Activated CD8-positive, alpha-beta memory T cell treated with anti-CD3 and anti-CD28 coated beads, Interleukin-2, amount 50 U/mL, for 24 hours (primary cell): ENCODE measurements around the gene BATF.

ENCODE experiments used
- DNase-seq: peaks from one replicate; pipeline ENCODE4 v3.0.0-alpha.2; 2020; ENCODE audit errors: extremely low read depth

BATF gene

GRCh38 chr14:75531660-75532317 is 9.5 kb downstream of the BATF start:
- no peak for DNase-seq

- no peak for DNase-seq
Measured at GRCh38 chr14:75533791-75534555, 11.7 kb downstream of the BATF start.

- DNase-seq, result no peak
Measured at GRCh38 chr14:75535164-75535898, 13.1 kb downstream of the BATF start.

GRCh38 chr14:75537071-75537470 is 14.8 kb downstream of the BATF start:
- DNase-seq, result no peak

- no peak for DNase-seq
Measured at GRCh38 chr14:75539162-75539560, 16.9 kb downstream of the BATF start.

GRCh38 chr14:75539561-75540478 is 17.6 kb downstream of the BATF start:
- DNase-seq, result no peak

GRCh38 chr14:75540479-75540851 is 18.2 kb downstream of the BATF start:
- DNase-seq, result no peak

- DNase-seq, result peak; percentile 63
Measured at GRCh38 chr14:75542588-75543091, 20.4 kb downstream of the BATF start.

- DNase-seq, result no peak
Measured at GRCh38 chr14:75543253-75543652, 21.0 kb downstream of the BATF start.

- no peak for DNase-seq
Measured at GRCh38 chr14:75543786-75544185, 21.5 kb downstream of the BATF start.

- no peak for DNase-seq
Measured at GRCh38 chr14:75545907-75546306, 23.6 kb downstream of the BATF start.

GRCh38 chr14:75547552-75548250 is 25.4 kb downstream of the BATF start:
- DNase-seq, result no peak

- no peak for DNase-seq
Measured at GRCh38 chr14:75548544-75548943, 26.3 kb downstream of the BATF start.

- DNase-seq, result no peak
Measured at GRCh38 chr14:75549169-75549568, 26.9 kb downstream of the BATF start.

- no peak for DNase-seq
Measured at GRCh38 chr14:75551021-75551420, 28.8 kb downstream of the BATF start.

GRCh38 chr14:75553157-75553556 is 30.9 kb downstream of the BATF start:
- DNase-seq, result no peak

GRCh38 chr14:75553761-75554364 is 31.6 kb downstream of the BATF start:
- no peak for DNase-seq

GRCh38 chr14:75554482-75554881 is 32.2 kb downstream of the BATF start:
- DNase-seq, result no peak

GRCh38 chr14:75558440-75558839 is 36.2 kb downstream of the BATF start:
- no peak for DNase-seq

GRCh38 chr14:75559045-75559444 is 36.8 kb downstream of the BATF start:
- DNase-seq, result no peak
